Skeletal muscle cell (primary cell): Measurements from ENCODE around the gene TERT.
"Not testable (repeated sequence)": the region's sequence is repeated elsewhere in the genome, so short reads cannot be mapped to it uniquely, and the experiment has no call there.

Source experiments
- DNase-seq: peaks from one replicate; pipeline ENCODE4 v3.0.0-alpha.2; 2010; ENCODE audit warnings: low read depth
- H3K4me3 ChIP-seq: 2 replicates; pipeline ENCODE4 v1.5.1; 2011; ENCODE audit warnings: low read depth, mild to moderate bottlenecking, control low read depth, low read length, moderate library complexity

Gene TERT

DNA sequence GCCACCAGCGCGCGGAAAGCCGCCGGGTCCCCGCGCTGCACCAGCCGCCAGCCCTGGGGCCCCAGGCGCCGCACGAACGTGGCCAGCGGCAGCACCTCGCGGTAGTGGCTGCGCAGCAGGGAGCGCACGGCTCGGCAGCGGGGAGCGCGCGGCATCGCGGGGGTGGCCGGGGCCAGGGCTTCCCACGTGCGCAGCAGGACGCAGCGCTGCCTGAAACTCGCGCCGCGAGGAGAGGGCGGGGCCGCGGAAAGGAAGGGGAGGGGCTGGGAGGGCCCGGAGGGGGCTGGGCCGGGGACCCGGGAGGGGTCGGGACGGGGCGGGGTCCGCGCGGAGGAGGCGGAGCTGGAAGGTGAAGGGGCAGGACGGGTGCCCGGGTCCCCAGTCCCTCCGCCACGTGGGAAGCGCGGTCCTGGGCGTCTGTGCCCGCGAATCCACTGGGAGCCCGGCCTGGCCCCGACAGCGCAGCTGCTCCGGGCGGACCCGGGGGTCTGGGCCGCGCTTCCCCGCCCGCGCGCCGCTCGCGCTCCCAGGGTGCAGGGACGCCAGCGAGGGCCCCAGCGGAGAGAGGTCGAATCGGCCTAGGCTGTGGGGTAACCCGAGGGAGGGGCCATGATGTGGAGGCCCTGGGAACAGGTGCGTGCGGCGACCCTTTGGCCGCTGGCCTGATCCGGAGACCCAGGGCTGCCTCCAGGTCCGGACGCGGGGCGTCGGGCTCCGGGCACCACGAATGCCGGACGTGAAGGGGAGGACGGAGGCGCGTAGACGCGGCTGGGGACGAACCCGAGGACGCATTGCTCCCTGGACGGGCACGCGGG is at the start of gene TERT:
TERT (minus strand) TSS at position 234 of the 815 bp plus-strand sequence; CDS start at position 155, 79 bp downstream.
- no peak within 1 kb of the TSS for H3K4me3 ChIP-seq
- DNase-seq, result no peak

DNA sequence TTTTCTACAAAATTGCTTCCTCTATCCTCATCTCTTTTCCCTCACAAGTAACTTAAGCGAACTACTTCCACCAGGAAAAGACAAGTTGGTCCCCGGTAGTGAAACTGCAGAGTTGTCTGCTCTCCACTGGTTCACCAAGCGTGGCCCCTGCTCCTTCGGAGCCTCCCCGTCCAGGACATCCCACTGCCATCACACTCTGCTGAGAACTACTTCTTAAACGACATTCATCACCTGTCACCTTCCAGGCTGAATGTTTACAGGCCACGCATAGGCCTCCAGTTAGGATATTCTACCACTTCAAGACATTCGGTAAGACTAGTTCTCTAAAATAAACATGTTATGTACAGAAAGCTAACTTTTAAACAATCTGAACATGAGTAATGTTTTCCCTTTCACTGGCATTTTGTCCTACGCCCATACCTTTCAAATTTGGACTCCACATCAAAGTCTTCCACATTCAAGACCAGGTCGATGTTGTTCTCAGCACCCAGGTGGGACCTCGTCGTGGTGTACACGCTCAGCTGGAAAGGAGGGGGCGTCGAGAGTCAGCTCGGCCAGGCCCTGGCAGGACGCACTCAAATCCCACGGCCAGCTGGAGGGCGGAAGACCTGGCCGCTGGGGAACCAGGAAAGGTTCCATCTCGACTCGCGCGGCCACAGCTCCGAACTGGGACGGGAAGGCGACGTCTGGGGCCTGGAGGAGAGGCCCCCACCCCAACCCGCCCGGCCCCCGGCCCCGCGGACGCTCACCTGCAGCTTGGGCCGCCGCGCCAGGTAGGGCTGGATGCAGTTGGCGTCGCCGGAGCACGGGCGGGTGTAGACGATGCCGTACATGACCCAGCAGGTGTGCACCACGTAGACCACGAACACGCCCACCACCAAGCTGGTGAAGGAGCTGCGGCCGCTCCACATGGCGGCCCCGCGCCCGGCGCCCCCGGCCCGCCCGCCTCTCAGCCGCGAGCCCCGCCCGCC is 49.3 kb upstream of the TERT start:
- no peak for DNase-seq
- H3K4me3 ChIP-seq, result peak overlapping the region; percentile 76

DNA sequence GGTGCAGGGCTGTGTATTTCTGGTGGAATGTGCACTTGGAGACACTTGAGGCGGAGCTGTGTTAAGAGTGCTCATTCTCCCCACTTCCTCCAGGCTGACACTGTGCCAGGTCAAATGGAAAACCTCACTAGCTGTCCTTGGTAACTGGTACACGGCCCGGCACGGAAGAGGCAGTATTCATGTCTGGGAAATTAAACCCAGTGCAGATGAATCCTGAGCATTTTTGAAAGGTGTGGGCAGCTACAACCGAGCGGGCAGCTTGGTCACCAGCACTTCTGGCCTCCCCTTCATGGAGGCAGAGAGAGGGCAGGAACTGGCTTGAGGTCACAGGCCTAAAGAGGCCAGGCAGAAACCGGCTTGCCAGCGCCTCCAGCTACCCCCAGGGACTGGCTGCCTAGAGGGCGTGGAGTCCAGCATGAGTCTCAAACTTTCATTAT is 48.5 kb upstream of the TERT start:
- no peak for DNase-seq
- no peak overlapping the region for H3K4me3 ChIP-seq

DNA sequence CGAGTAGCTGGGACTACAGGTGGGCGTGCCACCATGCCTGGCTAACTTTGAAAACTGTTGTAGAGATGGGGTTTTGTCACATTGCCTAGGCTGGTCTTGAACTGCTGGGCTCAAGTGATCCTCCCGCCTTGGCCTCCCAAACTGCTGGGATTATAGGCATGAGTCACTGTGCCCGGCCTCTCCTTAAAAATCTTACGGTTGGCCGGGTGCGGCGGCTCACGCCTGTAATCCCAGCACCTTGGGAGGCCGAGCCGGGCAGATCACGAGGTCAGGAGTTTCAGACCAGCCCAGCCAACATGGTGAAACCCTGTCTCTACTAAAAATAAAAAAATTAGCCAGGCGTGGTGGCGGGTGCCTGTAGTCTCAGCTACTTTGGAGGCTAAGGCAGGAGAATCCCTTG is 47.8 kb upstream of the TERT start:
- H3K4me3 ChIP-seq, DNase-seq: not testable (repeated sequence)

DNA sequence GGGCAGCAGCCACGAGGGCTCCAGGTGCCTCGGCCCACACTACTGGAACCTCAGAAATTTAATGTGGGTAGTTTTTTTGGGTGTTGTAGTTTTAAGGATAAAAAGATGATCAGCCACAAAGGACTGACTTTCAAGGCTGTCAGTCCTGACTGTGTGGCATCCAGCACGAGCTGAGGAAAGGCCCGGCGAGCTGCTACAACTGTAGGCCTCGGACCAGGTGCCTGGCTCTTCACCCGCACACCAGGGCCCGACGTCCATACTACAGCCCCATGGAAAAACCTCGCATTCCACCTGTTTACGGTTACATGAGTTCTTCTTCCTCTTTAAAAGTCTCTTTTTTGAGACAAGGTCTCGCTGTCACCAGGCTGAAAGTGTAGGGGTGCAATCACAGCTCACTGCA is 47.4 kb upstream of the TERT start:
- DNase-seq, result no peak
- no peak overlapping the region for H3K4me3 ChIP-seq

DNA sequence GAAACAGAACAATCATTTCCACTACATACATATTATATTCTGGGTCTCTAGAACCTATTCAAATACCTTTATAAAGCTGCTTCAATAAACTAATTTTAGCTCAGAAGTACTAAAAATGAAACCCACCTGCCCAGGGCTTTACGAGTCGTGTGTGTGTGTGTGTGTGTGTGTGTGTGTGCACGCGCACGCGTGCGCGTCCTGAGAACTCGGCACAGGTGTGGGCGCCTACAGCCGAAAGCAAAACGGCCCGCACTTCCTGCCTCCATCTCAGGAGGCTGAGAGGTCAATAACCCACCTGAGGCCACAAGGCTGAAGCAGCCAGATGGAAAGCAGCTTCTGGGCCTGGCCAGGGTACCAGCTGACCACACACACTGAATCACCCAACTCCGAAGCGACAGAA is 47.0 kb upstream of the TERT start:
- H3K4me3 ChIP-seq, result no peak overlapping the region
- no peak for DNase-seq

DNA sequence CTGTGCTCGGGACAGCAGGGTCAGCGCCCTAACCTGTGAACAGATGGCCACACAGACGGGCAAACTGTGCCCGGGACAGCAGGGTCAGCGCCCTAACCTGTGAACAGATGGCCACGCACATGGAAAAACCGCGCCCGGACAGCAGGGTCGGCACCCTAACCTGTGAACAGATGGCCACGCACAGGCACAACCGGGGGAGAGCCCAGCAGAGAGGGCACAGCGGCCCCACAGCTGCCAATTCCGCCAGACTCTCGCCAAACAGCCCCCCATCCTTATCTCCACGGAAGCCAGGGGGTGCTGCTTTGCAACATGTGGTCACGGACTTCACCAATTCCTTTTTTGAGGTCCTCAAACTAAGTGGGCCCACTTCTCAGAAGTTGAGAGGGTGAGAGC is 44.9 kb upstream of the TERT start:
- not testable (repeated sequence) for DNase-seq, H3K4me3 ChIP-seq

DNA sequence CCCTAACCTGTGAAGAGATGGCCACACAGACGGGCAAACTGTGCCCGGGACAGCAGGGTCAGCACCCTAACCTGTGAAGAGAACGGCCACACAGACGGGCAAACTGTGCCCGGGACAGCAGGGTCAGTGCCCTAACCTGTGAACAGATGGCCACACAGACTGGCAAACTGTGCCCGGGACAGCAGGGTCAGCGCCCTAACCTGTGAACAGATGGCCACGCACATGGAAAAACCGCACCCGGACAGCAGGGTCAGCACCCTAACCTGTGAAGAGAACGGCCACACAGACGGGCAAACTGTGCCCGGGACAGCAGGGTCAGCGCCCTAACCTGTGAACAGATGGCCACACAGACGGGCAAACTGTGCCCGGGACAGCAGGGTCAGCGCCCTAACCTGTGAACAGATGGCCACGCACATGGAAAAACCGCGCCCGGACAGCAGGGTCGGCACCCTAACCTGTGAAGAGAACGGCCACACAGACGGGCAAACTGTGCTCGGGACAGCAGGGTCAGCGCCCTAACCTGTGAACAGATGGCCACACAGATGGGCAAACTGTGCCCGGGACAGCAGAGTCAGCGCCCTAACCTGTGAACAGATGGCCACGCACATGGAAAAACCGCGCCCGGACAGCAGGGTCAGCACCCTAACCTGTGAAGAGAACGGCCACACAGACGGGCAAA is 44.4 kb upstream of the TERT start:
- not testable (repeated sequence) for H3K4me3 ChIP-seq, DNase-seq

DNA sequence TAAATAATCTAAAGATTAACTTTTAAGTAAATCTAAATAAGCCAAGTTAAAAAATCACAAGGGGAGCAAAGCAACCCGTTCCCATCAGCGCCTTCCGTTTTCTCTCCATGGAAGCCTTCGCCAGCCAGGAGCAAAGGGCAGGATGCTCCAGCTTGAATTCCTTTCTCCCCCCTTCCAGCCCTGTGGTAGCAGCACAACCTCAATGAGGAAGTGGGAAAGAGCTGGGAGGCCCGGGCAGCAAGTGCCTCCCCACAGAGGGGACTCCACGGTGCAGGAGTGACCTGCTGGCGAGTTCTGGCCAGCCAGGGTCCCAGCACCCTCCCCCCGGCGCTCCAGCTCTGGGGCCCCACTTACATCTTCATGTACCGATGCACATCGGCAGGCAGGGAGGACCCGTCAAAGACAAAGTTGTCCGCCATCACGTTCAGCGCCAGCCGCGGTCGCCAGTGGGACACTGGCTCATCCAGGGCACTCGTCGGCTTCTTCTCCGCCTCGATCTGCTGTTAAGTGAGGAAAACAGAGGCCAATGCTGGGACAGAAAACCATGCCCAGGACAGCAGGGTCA is 43.7 kb upstream of the TERT start:
- DNase-seq, result no peak
- H3K4me3 ChIP-seq, result no peak overlapping the region

DNA sequence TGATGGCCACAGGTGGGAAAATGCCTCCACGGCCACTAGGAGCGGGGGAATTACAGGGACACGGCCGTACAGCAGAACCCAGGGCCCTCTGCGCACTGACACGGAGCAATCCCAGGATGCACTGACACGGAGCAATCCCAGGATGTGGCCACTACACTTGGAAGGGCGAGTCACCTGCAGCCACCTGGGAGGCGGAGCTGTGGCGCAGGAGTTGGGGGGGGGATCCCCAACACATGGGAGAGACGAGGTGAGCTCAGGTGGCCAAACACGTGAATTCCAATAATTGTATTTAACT is 43.3 kb upstream of the TERT start:
- no peak overlapping the region for H3K4me3 ChIP-seq
- DNase-seq, result no peak

DNA sequence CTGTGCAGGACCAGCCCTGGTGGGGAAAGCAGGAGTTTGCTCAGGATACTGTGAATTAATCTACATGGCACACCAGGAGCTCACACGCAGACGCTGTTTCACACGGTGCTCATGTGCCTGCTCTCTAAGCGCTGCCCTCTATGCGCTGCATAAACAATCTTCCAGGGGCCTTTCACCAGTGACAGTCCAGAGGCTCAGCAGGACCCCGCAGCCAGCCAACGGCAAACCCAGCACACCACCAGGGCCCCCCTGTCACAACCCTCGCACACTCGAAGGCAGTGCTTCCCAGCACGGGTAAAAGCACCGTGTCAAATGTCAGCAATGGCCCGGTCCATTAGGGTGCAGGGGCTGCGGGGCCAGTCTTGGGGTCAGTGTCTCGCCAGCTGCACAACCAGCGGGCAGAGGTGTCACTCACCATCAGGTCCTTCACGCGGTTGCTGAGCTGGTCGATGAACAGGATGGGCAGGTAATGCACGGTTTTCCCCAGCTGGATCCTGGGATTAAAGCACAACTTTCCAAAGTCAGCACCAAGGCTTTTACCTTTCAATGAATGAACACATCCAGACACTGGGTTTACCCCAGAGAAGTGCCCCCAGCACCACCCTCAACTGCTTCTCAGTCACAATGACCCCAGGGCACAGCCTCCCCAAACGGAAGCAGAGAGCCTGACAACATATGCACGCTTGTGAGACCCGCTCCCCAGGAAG is 42.8 kb upstream of the TERT start:
- H3K4me3 ChIP-seq, result no peak overlapping the region

DNA sequence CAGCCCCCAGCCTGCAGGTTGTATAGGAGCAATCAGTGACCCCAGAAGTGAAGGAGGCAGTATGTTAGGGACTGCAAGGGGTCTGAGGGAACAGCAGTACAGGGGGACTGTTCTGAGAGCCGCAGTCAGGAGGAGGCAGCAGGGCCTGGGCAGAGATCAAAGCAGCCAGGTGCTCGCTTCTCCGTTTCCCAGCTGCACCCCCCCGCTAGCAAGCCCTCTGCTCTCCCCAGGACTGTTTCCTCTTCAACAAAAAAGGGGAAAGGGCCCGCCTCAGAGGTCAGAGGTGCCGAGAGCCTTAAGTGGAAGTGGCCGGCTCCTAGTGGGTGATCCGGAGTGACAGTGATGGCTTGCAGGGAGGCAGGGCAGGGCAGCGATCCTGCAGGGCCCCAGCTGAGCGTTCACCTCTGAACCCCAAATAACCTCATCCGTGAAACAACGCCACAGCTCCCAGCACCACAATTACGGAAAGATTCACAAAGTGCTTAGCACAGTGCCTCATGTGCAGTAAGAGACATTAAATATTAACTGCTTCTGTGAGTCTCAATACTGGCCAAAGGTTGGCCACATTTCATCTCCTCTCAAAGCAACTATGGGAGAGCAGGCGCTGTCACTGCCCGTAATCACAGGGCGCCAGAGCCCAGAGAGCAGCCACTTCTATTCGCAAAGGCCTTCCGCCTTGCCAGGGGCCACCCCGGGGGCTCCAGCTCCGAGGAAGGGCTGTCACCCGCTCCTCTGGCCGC is 42.1 kb upstream of the TERT start:
- no peak overlapping the region for H3K4me3 ChIP-seq
- no peak for DNase-seq

More for the DNA sequence above, 42.8 kb upstream of the TERT start:
- no peak for DNase-seq

DNA sequence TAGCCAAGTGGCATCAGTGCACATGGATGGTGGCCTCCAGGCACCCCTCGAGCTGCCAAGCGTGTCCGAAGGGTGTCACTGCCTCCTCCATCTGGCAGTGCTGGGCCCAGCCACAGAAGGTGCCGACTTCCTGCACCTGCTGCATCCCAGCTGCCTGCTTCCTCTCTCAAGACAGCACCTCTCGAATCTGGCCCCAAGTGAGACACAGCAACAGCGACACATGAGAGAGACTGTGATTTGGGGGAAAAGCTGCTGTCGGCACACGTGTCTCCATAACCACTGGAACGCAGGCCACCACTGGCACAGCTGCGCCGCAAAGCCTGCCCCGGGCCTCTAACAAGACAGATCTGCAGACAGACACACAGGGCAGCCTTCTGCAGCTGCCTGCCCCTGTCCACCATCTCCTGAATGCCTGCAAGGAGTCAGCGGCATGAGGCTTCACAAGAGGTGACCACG is 41.3 kb upstream of the TERT start:
- H3K4me3 ChIP-seq, result no peak overlapping the region
- DNase-seq, result no peak

DNA sequence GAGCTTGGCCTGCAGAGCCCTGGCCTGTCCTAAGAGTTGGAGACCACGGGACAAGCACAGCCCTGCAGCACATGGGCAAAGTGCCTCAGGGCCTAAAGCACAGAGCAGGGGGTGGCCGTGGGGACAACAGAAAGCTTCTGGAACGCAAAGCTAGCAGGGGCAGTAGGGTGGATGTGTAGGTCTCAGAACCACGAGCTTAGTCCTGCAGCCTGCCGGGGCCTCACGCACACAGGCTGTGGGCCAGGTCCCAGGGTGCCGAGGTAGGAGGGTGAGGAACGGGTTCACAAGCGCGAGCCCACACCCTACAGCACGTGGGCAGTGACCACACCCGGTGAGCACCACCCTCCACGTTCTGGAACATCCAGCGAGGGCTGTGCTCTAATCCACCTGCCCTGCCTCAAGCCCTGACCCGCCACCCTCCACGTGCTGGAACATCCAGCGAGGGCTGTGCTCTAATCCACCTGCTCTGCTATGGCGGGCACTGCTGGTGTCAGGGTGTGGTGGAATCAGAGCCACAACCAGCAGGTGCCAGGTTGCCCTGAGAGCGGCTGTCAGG is 40.8 kb upstream of the TERT start:
- H3K4me3 ChIP-seq, result no peak overlapping the region
- no peak for DNase-seq

DNA sequence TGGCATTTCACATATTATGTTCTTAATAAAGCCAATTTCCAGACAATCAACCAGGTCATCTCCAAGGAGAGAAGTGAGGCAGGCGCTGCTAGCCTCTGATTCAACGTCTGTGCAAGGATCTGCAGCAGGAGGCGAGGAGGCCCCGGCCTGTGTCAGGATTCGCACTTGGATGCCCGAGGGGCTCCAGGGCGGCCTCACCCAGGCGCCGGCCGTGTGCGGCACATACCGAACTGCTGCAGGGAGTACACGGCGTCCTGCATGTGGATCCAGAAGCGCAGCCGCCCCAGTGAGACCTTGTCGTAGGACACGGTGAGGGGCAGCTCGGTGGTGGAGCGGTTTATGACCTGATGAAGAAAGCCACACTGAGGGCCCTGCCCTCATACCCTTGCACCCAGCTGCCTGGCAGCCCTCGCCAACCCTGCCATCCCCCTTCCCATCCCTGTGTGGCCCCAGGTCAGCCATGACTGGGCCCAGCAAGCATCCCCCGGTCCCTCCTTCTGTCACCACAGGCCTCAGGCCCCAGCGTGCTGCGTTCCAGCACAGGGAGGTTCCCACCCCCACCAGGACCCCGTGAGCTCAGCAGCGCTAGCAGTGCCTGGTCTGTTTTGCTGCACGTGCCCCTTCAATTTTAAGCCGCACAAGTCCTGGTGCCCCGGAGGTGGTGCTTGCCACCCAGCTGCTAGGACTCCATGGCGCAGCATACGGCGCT is 40.1 kb upstream of the TERT start:
- H3K4me3 ChIP-seq, result no peak overlapping the region
- no peak for DNase-seq

DNA sequence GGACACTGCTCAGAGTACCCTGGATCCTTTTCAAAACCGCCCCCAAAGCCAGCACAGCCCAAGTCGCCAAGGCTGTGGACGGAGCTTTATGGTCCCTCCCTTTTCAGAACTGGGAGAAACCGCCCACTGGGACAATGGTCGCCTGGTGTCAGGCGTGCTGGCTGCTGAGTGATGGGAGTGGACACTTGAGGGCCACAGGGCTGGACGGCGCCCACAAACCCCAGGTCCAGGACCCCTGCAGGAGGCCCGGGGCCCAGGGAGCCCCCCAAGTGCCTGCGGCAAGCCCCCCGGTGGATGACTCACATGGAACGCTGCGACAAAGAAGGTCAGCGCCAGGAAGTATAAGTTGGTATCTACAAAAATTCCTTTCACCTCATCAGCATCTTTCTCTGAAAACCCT is 39.1 kb upstream of the TERT start:
- DNase-seq, result no peak
- H3K4me3 ChIP-seq, result no peak overlapping the region

DNA sequence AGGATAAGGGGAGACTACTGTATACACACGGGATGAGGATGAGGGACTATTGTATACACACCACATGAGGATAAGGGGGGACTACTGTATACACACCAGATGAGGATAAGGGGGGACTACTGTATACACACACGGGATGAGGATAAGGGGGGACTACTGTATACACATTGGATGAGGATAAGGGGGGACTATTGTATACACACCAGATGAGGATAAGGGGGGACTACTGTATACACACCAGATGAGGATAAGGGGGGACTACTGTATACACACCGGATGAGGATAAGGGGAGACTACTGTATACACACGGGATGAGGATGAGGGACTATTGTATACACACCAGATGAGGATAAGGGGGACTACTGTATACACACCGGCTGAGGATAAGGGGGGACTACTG is 38.4 kb upstream of the TERT start:
- H3K4me3 ChIP-seq, DNase-seq: not testable (repeated sequence)
